ENCODE data around the gene LRTM2.

Gene LRTM2

GRCh38 chr12:1882850-1883470 lies 62.6 kb downstream of the LRTM2 start:
- Histone ChIP-seq H3K4me2 (peak overlapping the region in 1 of 11 experiments; percentile 25; a peak in 1 of 22 replicates), H4K20me1 (no peaks in the 10 kb centered on the region), H3K4me3 (no peak overlapping the region)

GRCh38 chr12:1883513-1883912 lies 63.1 kb downstream of the LRTM2 start:
- no peak overlapping the region for H3K4me3 ChIP-seq
- H3K4me2 ChIP-seq, result no peak overlapping the region
- H3K27me3 ChIP-seq, result no peaks in the 10 kb centered on the region
- no peak for TF ChIP-seq Cebpa-rat (IDR thresholded peaks at IDR 0.05)
- H3K36me3 ChIP-seq, result peaks cover 0 to 57% (median 13%) of the 10 kb centered on the region in 11 experiments; a peak in 9 of 22 replicates
- peaks cover 0 to 8% (median 0%) of the 10 kb centered on the region in 10 experiments; a peak in 3 of 20 replicates for H3K4me1 ChIP-seq
- H3K9ac ChIP-seq, result no peak overlapping the region
- peaks cover 6 to 35% (median 19%) of the 10 kb centered on the region in 11 experiments; a peak in 18 of 22 replicates for H3K9me3 ChIP-seq (replicated peaks in 1 of 11)
- H3K27ac ChIP-seq, result no peak overlapping the region
- H4K20me1 ChIP-seq, result no peaks in the 10 kb centered on the region

More at GRCh38 chr12:1882850-1883470, 62.6 kb downstream of the LRTM2 start:
- Histone ChIP-seq H3K9ac (no peak overlapping the region), H3K36me3 (peaks cover 0 to 55% (median 13%) of the 10 kb centered on the region in 11 experiments; a peak in 9 of 22 replicates), H3K27me3 (no peaks in the 10 kb centered on the region), H3K9me3 (replicated peaks in 1 of 11) (peaks cover 2 to 30% (median 14%) of the 10 kb centered on the region in 11 experiments; a peak in 18 of 22 replicates), H3K4me1 (peaks cover 0 to 8% (median 0%) of the 10 kb centered on the region in 10 experiments; a peak in 3 of 20 replicates), H3K27ac (no peak overlapping the region)
- no peak for TF ChIP-seq Cebpa-rat (IDR thresholded peaks at IDR 0.05)

GRCh38 chr12:1884651-1885050 lies 64.3 kb downstream of the LRTM2 start:
- Histone ChIP-seq H3K4me1 (peaks cover 0 to 8% (median 0%) of the 10 kb centered on the region in 10 experiments; a peak in 3 of 20 replicates), H3K27ac (no peak overlapping the region), H3K9ac (no peak overlapping the region), H4K20me1 (no peaks in the 10 kb centered on the region), H3K4me2 (no peak overlapping the region), H3K4me3 (no peak overlapping the region), H3K9me3 (replicated peaks in 1 of 11) (peaks cover 11 to 36% (median 27%) of the 10 kb centered on the region in 11 experiments; a peak in 19 of 22 replicates), H3K27me3 (no peaks in the 10 kb centered on the region), H3K36me3 (peaks cover 0 to 47% (median 13%) of the 10 kb centered on the region in 11 experiments; a peak in 9 of 22 replicates)
- TF ChIP-seq Cebpa-rat (IDR thresholded peaks at IDR 0.05), result no peak

GRCh38 chr12:1885082-1885596 lies 64.8 kb downstream of the LRTM2 start:
- TF ChIP-seq Cebpa-rat (IDR thresholded peaks at IDR 0.05), result no peak
- no peak overlapping the region for H3K4me2 ChIP-seq

GRCh38 chr12:1885599-1886245 lies 65.4 kb downstream of the LRTM2 start:
- Histone ChIP-seq H3K9ac (no peak overlapping the region), H3K27me3 (no peaks in the 10 kb centered on the region), H4K20me1 (no peaks in the 10 kb centered on the region), H3K4me3 (no peak overlapping the region), H3K36me3 (peaks cover 0 to 47% (median 13%) of the 10 kb centered on the region in 11 experiments; a peak in 9 of 22 replicates), H3K4me2 (no peak overlapping the region), H3K27ac (no peak overlapping the region), H3K9me3 (replicated peaks in 1 of 11) (peaks cover 19 to 46% (median 37%) of the 10 kb centered on the region in 11 experiments), H3K4me1 (peaks cover 0 to 9% (median 0%) of the 10 kb centered on the region in 10 experiments; a peak in 3 of 20 replicates)
- TF ChIP-seq Cebpa-rat (IDR thresholded peaks at IDR 0.05), result no peak

More at GRCh38 chr12:1885082-1885596, 64.8 kb downstream of the LRTM2 start:
- Histone ChIP-seq H3K4me3 (no peak overlapping the region), H3K27ac (no peak overlapping the region), H3K27me3 (no peaks in the 10 kb centered on the region), H3K9me3 (replicated peaks in 1 of 11) (peaks cover 13 to 40% (median 31%) of the 10 kb centered on the region in 11 experiments; a peak in 21 of 22 replicates), H4K20me1 (no peaks in the 10 kb centered on the region), H3K4me1 (peaks cover 0 to 8% (median 0%) of the 10 kb centered on the region in 10 experiments; a peak in 3 of 20 replicates), H3K36me3 (peaks cover 0 to 47% (median 13%) of the 10 kb centered on the region in 11 experiments; a peak in 9 of 22 replicates), H3K9ac (no peak overlapping the region)

All from BLaER1 treated with 17β-estradiol and CSF1 and Interleukin-3, amounts not matched to agents 10 nM and 100 nM (cell line).